Retinal pigment epithelial cell (primary cell): ENCODE data around the gene GABRR1.

ENCODE experiments used
- DNase-seq: peaks from one replicate; pipeline ENCODE4 v3.0.0-alpha.2; 2010; ENCODE audit warnings: low read depth
- H3K4me3 ChIP-seq: 2 replicates; pipeline ENCODE4 v1.5.1; 2011; ENCODE audit warnings: mild to moderate bottlenecking, low read length, control low read depth, moderate library complexity
- CTCF ChIP-seq: conservative IDR thresholded peaks from 2 replicates; pipeline ENCODE4 v1.5.1; 2011; ENCODE audit warnings: low read depth, low read length, control low read depth, inconsistent platforms

GABRR1 gene

GRCh38 chr6:89146718-89147700 lies 70.1 kb downstream of the GABRR1 start:
- peak overlapping the region; percentile 73 for H3K4me3 ChIP-seq
- TF ChIP-seq CTCF, result no peak
- peak; percentile 38 for DNase-seq

- peak within 1 kb of the TSS; percentile 73 for H3K4me3 ChIP-seq
- TF ChIP-seq CTCF, result no peak
- DNase-seq, result no peak
Observed at GRCh38 chr6:89145956-89146717, 71.0 kb downstream of the GABRR1 start, which contains the start of gene PM20D2. PM20D2 (plus strand) TSS chr6:89146055; CDS start chr6:89146145, 90 bp downstream.

DNA sequence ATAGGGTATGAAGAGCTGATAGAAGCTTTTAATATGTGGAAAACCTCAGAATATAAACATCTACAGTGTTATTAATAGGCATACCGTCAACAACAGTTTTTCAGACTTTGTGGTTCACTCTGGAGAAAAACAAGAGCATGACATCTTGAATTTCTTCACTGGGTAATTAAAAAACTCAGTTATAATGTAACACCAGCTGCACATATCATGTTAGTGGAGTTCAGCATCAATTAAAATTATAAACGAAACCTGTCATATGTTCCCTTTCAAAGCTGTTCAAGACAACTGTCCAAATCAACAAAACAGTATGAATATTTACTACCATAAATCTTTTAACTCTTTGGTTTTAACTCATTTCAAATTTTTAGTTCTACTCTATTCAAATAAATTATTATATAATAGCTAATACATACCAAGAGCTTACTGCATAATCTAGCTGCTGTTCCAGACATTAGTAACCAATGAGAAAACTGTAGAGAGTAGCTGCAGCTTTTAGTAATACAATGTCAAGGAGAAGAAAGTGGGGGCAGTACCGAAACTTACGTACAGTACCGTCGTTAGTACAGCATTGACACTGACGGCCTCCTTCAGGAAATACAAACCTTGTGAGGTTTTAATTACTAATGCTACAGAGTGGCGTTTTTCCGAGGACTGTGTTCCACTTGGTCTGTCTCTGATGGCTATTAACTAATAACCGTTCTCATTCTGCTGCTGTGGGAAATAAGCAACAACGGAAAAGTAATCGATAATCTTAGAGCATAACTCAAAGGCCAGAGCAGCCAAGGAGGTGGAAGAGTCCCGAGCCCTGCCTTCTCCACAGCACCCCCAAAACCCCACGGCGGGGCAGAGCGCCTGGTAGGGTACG lies 71.8 kb downstream of the GABRR1 start:
- no peak for DNase-seq
- peak overlapping the region; percentile 73 for H3K4me3 ChIP-seq
- no peak for TF ChIP-seq CTCF

DNA sequence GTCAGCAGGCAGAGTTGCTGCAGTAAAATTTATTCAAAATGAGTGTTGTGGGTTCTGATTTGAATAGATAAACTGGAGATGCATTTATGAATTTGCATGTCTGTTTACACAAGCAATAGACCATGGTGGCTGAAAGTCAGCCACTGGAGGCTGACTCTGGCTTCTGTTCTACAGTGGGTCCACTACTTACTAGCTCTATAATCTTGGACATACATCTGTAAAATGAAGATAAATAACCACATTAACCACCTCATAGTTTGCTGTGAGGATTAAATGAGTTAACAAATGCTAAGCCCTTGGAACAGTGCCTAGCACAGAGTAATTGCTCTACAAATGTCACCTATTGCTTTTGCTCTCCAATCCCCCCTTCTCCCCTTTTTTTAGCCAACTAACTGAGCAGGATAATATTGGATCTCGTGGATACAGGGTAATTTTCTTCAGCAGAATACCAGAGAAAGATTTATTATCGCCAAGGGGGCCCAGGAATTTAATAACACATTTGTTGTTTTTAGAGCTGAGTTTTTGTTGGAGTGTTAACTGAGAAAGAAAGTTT lies 72.7 kb downstream of the GABRR1 start:
- no peak for TF ChIP-seq CTCF
- peak; percentile 74 for DNase-seq
- no peak overlapping the region for H3K4me3 ChIP-seq

DNA sequence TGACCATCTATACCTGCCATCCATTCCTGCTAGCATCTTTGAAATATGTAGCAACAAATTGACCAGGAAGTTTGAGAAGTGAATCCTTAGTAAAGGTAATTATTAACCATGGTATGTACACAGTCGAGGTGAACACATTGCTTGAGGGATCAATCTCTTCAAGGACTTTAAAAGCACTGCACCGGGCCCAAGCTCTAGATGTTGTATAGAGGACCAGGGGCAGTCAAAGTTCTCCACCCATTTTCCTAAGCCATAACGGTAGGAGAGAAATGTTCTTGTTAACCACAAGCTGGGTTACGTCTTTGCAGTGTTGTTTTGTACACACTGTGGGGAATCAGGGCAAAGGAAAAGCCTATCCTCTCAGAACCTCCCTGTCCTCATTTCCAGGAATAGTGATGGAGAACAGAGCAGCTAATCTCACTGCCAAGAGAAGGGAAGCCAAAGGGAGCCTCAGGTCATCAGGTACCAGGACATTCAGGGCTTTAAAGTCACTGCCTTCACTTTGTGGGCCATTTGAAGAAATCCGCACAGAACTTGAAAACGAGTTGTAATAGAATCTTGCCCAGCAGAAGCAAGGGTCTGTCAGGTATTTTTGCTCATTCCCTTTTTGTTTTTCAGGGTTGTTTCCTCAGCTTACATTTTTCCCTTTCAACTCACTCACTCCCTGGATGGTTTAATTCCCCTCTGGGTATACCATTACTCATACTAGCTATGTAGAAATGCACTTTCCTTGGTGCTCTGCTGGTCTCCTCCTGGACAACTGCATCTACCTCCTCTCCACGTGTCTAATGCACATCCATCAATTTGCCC lies 76.6 kb downstream of the GABRR1 start:
- DNase-seq, result no peak
- no peak overlapping the region for H3K4me3 ChIP-seq
- no peak for TF ChIP-seq CTCF
